HepG2 (cell line): Measurements from ENCODE around the gene GNG13. TPM values are rescaled to one million over a fixed set of nuclear protein-coding genes. Genes with fewer than 3 reads are reported as not detected.
"Not testable (repeated sequence)": the region's sequence is repeated elsewhere in the genome, so short reads cannot be mapped to it uniquely, and the experiment has no call there.

ENCODE experiments used
- ATAC-seq: fragments of 200-7000 bp; cut with Tn5 transposase; 3 replicates; pipeline ENCODE4 v1.9.1; 2020; ENCODE audit warnings: mild to moderate bottlenecking, moderate library complexity
- BruUV-seq: library from RNA; stranded (reverse); fragments of 400-500 nt; replicated peaks from 2 replicates; lab custom pipeline; 2021; lab: Mats Ljungman, UMichigan
- CTCF ChIA-PET: fragments of 300-600 bp; formaldehyde crosslinking; extraction: SDS; loops from one replicate; lab custom pipeline; 2021; ENCODE audit warnings: low total read pairs, inconsistent platforms, low intra/inter-chr PET ratio; lab: Yijun Ruan, JAX
- POLR2A ChIA-PET: fragments of 350-600 bp; sonication (Branson Sonifier 250); formaldehyde crosslinking; loops from one replicate; lab custom pipeline; 2020; ENCODE audit warnings: antibody characterized with exemption, inconsistent platforms; lab: Yijun Ruan, JAX
- DNase-seq: peaks from one replicate; pipeline ENCODE4 v3.0.0-alpha.2; 2015; ENCODE audit warnings: low spot score
- FAIRE-seq: peaks from 3 replicates; lab custom pipeline; 2011; peaks lifted over from hg19 to GRCh38; lab: Jason Lieb, UNC
- H2AFZ ChIP-seq: one replicate; pipeline ENCODE4 v1.6.1; 2011; ENCODE audit warnings: low read length, inconsistent platforms
- H3K27ac ChIP-seq: fragments of 300-600 bp; 3 replicates; pipeline ENCODE4 v1.8.0; 2011; ENCODE audit warnings: mixed run types, mild to moderate bottlenecking, mixed read lengths, low read length, inconsistent platforms; ENCODE audit not compliant: insufficient read depth; ENCODE audit errors: extremely low read length
- H3K27me3 ChIP-seq, 2 experiments: fragments of 200-600 bp in 1 of 2; 2 replicates in 1 of 2; 3 replicates in 1 of 2; pipeline versions ENCODE4 v1.6.0 to v1.8.0; 2011; ENCODE audit warnings: low read length in 2 of 2, mild to moderate bottlenecking in 2 of 2, moderate library complexity in 2 of 2, inconsistent platforms in 1 of 2; ENCODE audit not compliant: insufficient read depth in 2 of 2, control insufficient read depth in 1 of 2
- H3K36me3 ChIP-seq, 2 experiments: fragments of 200-600 bp in 1 of 2; replicated peaks in 1 of 2; 2 replicates in 1 of 2; 3 replicates in 1 of 2; pipeline versions ENCODE4 v1.5.1 to v1.8.0; 2011; ENCODE audit warnings: low read length in 2 of 2, inconsistent platforms in 1 of 2; ENCODE audit not compliant: insufficient read depth in 2 of 2, control insufficient read depth in 1 of 2
- H3K4me1 ChIP-seq: 2 replicates; pipeline ENCODE4 v1.5.1; 2012; ENCODE audit warnings: low read length, inconsistent platforms; ENCODE audit not compliant: insufficient read depth
- H3K4me2 ChIP-seq: 2 replicates; pipeline ENCODE4 v1.6.0; 2011; ENCODE audit warnings: low read depth, low read length, inconsistent platforms
- H3K4me3 ChIP-seq, 3 experiments: fragments of 200-600 bp in 1 of 3; sonication (generic), shearing (Covaris generic) in 1 of 3; replicated peaks in 1 of 3; 2 replicates each; pipeline ENCODE4 v1.5.1; 2011 to 2016; ENCODE audit warnings: low read length in 3 of 3, inconsistent platforms in 2 of 3, low read depth in 2 of 3, mild to moderate bottlenecking in 2 of 3, control low read depth in 1 of 3, mixed read lengths in 1 of 3; ENCODE audit not compliant: insufficient read depth in 1 of 3
- H3K79me2 ChIP-seq: one replicate; pipeline ENCODE4 v1.6.1; 2011; ENCODE audit warnings: low read length, inconsistent platforms; ENCODE audit not compliant: insufficient read depth
- H3K9ac ChIP-seq: 2 replicates; pipeline ENCODE4 v1.6.0; 2011; ENCODE audit warnings: mild to moderate bottlenecking, low read depth, low read length, inconsistent platforms; ENCODE audit not compliant: insufficient read depth
- H3K9me3 ChIP-seq: 2 replicates; pipeline ENCODE4 v1.5.1; 2012; ENCODE audit warnings: mild to moderate bottlenecking, low read length
- H4K20me1 ChIP-seq: 2 replicates; pipeline ENCODE4 v1.6.0; 2011; ENCODE audit warnings: inconsistent platforms, mild to moderate bottlenecking, low read length, moderate library complexity; ENCODE audit not compliant: insufficient read depth
- ARID3A ChIP-seq: IDR thresholded peaks from 2 replicates; pipeline ENCODE4 v1.6.1; 2012; ENCODE audit warnings: low read depth, low read length, improper control_type of control experiment
- ELF3 ChIP-seq: IDR thresholded peaks from 2 replicates; pipeline ENCODE4 v1.6.1; 2016; ENCODE audit warnings: missing genetic modification reagents, missing compliant biosample characterization
- KDM3A ChIP-seq: IDR thresholded peaks from 2 replicates; pipeline ENCODE4 v1.6.1; 2018; ENCODE audit warnings: low read depth, missing compliant biosample characterization
- ZFAT ChIP-seq: sonication (generic); formaldehyde crosslinking; conservative IDR thresholded peaks from 2 replicates; pipeline ENCODE4 v1.8.1; 2023; ENCODE audit warnings: missing genetic modification reagents, inconsistent platforms
- ZNF34 ChIP-seq: sonication (generic); formaldehyde crosslinking; IDR thresholded peaks from 2 replicates; pipeline ENCODE4 v1.4.0; 2020; ENCODE audit warnings: mild to moderate bottlenecking, missing genetic modification reagents, borderline replicate concordance
- ZNF577 ChIP-seq: sonication (generic); formaldehyde crosslinking; IDR thresholded peaks from 2 replicates; pipeline ENCODE4 v1.4.0; 2020; ENCODE audit warnings: mild to moderate bottlenecking, low read depth, missing genetic modification reagents, borderline replicate concordance
- WGBS: methylation state at CpG from one replicate; pipeline ENCODE4 v1.1.6; 2017; ENCODE audit warnings: low lambda C conversion rate; 5-methylcytosine and 5-hydroxymethylcytosine counted together
- in situ Hi-C: cut with HindIII; loops from 2 replicates; pipeline ENCODE4 v1.10.0; 2017; ENCODE audit warnings: low pct_unique_long_range_greater_than_20kb; ENCODE audit not compliant: extremely low pct_ligation_motif_present
- intact Hi-C: fragments of 100-400 bp; cut with micrococcal nuclease; formaldehyde crosslinking; loops from one replicate; pipeline ENCODE4 v1.10.0; 2022; ENCODE audit not compliant: unreplicated experiment
- polyA plus RNA-seq, 8 experiments: library from polyadenylated mRNA; depleted of rRNA in 3 of 8; stranded (reverse) in 7 of 8; unstranded in 1 of 8; fragments of >200 nt; fragmentation: Illumina TruSeq in 4 of 8; extraction: Trizol in 4 of 8; gene quantifications; 2 replicates each; pipeline versions ENCODE4 v1.2.1 to v1.2.3, GENCODE V29; 2011 to 2016; ENCODE audit warnings: low read depth in 4 of 8, missing spikeins in 1 of 8, mixed read lengths in 1 of 8; ENCODE audit not compliant: insufficient read depth in 1 of 8
- total RNA-seq, 5 experiments: library from RNA; depleted of rRNA; stranded (reverse); fragments of >200 nt; fragmentation: Illumina TruSeq; extraction: Trizol; gene quantifications; 2 replicates each; pipeline ENCODE4 v1.2.3, GENCODE V29; 2016; ENCODE audit warnings: low read depth in 1 of 5
- TF ChIP-seq, protein P1 (sequence below): sonication (generic); formaldehyde crosslinking; IDR thresholded peaks from 2 replicates; pipeline ENCODE4 v1.8.1; 2023; ENCODE audit warnings: missing genetic modification reagents, mild to moderate bottlenecking, borderline replicate concordance

The GNG13 gene
- total and polyA plus RNA-seq, 2 of the 13 experiments (the other 11 are each of a cell fraction or from before 2014, with no cell fraction given): not detected

DNA sequence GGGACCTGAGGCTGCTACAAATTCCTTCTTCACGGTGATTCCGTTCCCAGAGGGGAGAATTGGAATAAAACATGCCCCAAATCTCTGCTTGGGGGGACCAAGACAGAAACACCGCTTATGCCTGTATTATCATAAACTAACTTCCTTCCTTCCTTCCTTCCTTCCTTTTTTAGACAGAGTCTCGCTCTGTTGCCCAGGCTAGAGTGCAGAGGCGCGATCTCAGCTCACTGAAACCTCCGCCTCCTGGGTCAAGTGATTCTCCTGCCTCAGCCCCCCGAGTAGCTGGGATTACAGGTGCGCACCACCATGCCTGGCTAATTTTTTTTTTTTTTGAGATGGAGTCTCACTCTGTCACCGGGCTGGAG is 19.5 kb upstream of the GNG13 start:
- BruUV-seq, H4K20me1 ChIP-seq, DNase-seq, H3K79me2 ChIP-seq, H3K4me1 ChIP-seq, H3K9me3 ChIP-seq, POLR2A ChIA-PET, FAIRE-seq, H3K4me2 ChIP-seq, CTCF ChIA-PET, H3K9ac ChIP-seq, ATAC-seq, H3K36me3 ChIP-seq, H3K4me3 ChIP-seq, intact Hi-C loops, H2AFZ ChIP-seq, H3K27ac ChIP-seq: not testable (repeated sequence)
- WGBS: 21% methylated on average over 10 of the region's 10 CpGs
- H3K27me3 ChIP-seq: peaks cover 22 to 73% of the 10 kb centered on the region in 2 experiments
- in situ Hi-C loops: loop anchor here (25.0 kb wide), 1 partner anchor 392 kb away; no protein-coding TSS in a partner anchor

- H3K4me1 ChIP-seq: no peaks in the 10 kb centered on the region
- H3K9ac ChIP-seq: no peak overlapping the region
- H3K4me3 ChIP-seq: no peak overlapping the region
- CTCF ChIA-PET: no interaction called here
- DNase-seq (no peak), ATAC-seq (no peak), FAIRE-seq (no peak)
- in situ Hi-C loops (loop anchor here (25.0 kb wide), 1 partner anchor 393 kb away; no protein-coding TSS in a partner anchor), intact Hi-C loops (no loop called here)
- H3K79me2 ChIP-seq: no peaks in the 10 kb centered on the region
- POLR2A ChIA-PET: no interaction called here
- TF ChIP-seq ARID3A (no peak), ZNF577 (CRISPR knock-in tag) (no peak), ZNF34 (CRISPR knock-in tag) (no peak), ELF3 (CRISPR knock-in tag) (no peak), KDM3A (CRISPR knock-in tag) (no peak), ZFAT (CRISPR knock-in tag) (no peak)
- TF ChIP-seq, protein P1, sequence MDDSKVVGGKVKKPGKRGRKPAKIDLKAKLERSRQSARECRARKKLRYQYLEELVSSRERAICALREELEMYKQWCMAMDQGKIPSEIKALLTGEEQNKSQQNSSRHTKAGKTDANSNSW (CRISPR knock-in tag): no peak
- WGBS: 19% methylated on average over 18 of the region's 23 CpGs
- 0 out of 2 replicates have a peak, but pooled peaks cover 3% of the 10 kb centered on the region for H4K20me1 ChIP-seq
- H2AFZ ChIP-seq: no peak overlapping the region
- H3K9me3 ChIP-seq: 0 out of 2 replicates have a peak, but pooled peaks cover 5% of the 10 kb centered on the region
- no peak overlapping the region for H3K27ac ChIP-seq
- H3K27me3 ChIP-seq: peaks cover 22 to 73% of the 10 kb centered on the region in 2 experiments
- H3K4me2 ChIP-seq: no peak overlapping the region
- BruUV-seq: no TSS peak
- H3K36me3 ChIP-seq: no peaks in the 10 kb centered on the region
These were observed 19.0 kb upstream of the GNG13 start for GRCh38 chr16:819336-820043.
